ENCODE results near the gene DHRS7B. TPM values are rescaled to one million over a fixed set of nuclear protein-coding genes. Genes with fewer than 3 reads are reported as not detected.

DHRS7B gene
- polyA plus RNA-seq, 1 donor (not counting 4 experiments of a cell fraction or from before 2014, with no cell fraction given): 33.8 TPM

DNA sequence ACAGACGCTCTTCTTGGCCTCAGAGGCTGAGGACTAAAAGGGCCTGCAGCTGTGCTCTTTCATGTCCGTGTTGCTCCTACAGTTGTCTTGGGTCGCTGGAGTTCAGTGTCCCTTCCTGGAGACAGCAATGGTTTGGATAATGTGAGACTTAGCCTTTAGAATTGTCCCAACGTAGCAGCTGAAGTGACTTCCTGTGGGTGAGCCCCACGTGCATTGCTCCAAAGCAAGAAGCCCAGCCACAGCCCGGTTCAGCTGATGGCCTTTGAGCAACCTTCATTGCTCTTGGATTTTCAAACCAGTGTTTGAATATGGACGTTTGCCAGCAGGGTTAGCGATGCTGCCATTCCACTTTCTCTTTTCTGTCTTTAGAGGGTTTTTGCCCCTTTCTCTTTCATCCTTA is 67.5 kb downstream of the DHRS7B start:
- Histone ChIP-seq H3K79me2 (ENCODE audit: control insufficient read depth, insufficient read depth, low read length) (peaks cover 15% of the 10 kb centered on the region), H3K9me3 (ENCODE audit: control insufficient read depth, low read depth, low read length) (no peaks in the 10 kb centered on the region), H3K9ac (ENCODE audit: control insufficient read depth, extremely low read depth, insufficient read depth, low read length) (no peak overlapping the region), H3K4me2 (ENCODE audit: control insufficient read depth, extremely low read depth, insufficient read depth, low read depth, low read length) (peak overlapping the region; percentile 30), H3K9me1 (ENCODE audit: control insufficient read depth, extremely low read depth, insufficient read depth, low read length) (peaks cover 3% of the 10 kb centered on the region), H4K20me1 (ENCODE audit: control insufficient read depth, extremely low read depth, insufficient read depth, low read length) (peaks cover under 1% of the 10 kb centered on the region), H3K4me1 (ENCODE audit: control insufficient read depth, extremely low read depth, insufficient read depth, low read length) (peaks cover 23% of the 10 kb centered on the region), H2AFZ (ENCODE audit: control insufficient read depth, low read length) (no peak overlapping the region), H3K4me3 (ENCODE audit: control insufficient read depth in 2 of 3, extremely low read depth in 1 of 3, insufficient read depth in 2 of 3, low read depth in 1 of 3, low read length in 3 of 3) (no peak overlapping the region), H3K36me3 (ENCODE audit: control insufficient read depth in 2 of 2, extremely low read depth in 1 of 2, insufficient read depth in 2 of 2, low read length in 2 of 2) (peaks cover 17 to 34% of the 10 kb centered on the region in 2 experiments), H3K27ac (ENCODE audit: control insufficient read depth, insufficient read depth, low read length) (no peak overlapping the region), H3K27me3 (ENCODE audit: control insufficient read depth, extremely low read depth, insufficient read depth, low read length) (no peaks in the 10 kb centered on the region)
- no peak for DNase-seq (ENCODE audit: low read depth, low spot score)
- no peak for FAIRE-seq
- TF ChIP-seq EZH2 (IDR thresholded peaks at IDR 0.05; ENCODE audit: low read length): no peak
- TF ChIP-seq, protein P1, sequence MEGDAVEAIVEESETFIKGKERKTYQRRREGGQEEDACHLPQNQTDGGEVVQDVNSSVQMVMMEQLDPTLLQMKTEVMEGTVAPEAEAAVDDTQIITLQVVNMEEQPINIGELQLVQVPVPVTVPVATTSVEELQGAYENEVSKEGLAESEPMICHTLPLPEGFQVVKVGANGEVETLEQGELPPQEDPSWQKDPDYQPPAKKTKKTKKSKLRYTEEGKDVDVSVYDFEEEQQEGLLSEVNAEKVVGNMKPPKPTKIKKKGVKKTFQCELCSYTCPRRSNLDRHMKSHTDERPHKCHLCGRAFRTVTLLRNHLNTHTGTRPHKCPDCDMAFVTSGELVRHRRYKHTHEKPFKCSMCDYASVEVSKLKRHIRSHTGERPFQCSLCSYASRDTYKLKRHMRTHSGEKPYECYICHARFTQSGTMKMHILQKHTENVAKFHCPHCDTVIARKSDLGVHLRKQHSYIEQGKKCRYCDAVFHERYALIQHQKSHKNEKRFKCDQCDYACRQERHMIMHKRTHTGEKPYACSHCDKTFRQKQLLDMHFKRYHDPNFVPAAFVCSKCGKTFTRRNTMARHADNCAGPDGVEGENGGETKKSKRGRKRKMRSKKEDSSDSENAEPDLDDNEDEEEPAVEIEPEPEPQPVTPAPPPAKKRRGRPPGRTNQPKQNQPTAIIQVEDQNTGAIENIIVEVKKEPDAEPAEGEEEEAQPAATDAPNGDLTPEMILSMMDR (optimal IDR thresholded peaks at IDR 0.05 in 1 of 3, IDR thresholded peaks at IDR 0.05 in 1 of 3, conservative IDR thresholded peaks at IDR 0.05 in 1 of 3; ENCODE audit: extremely low read depth in 1 of 3, insufficient read depth in 2 of 3, low read length in 3 of 3): no peak
- dilution Hi-C loops (cut with MboI; ENCODE audit: extremely low pct_ligation_motif_present, low sequenced_read_pairs): no loop called here

- H3K79me2 ChIP-seq (ENCODE audit: control insufficient read depth, insufficient read depth, low read length): peaks cover 20% of the 10 kb centered on the region
- peaks cover 6% of the 10 kb centered on the region for H3K9me1 ChIP-seq (ENCODE audit: control insufficient read depth, extremely low read depth, insufficient read depth, low read length)
- H2AFZ ChIP-seq (ENCODE audit: control insufficient read depth, low read length): no peak overlapping the region
- DNase-seq (ENCODE audit: low read depth, low spot score) (no peak), FAIRE-seq (no peak)
- no peak overlapping the region for H3K4me3 ChIP-seq (ENCODE audit: control insufficient read depth in 2 of 3, extremely low read depth in 1 of 3, insufficient read depth in 2 of 3, low read depth in 1 of 3, low read length in 3 of 3)
- TF ChIP-seq, protein P1 (optimal IDR thresholded peaks at IDR 0.05 in 1 of 3, IDR thresholded peaks at IDR 0.05 in 1 of 3, conservative IDR thresholded peaks at IDR 0.05 in 1 of 3; ENCODE audit: extremely low read depth in 1 of 3, insufficient read depth in 2 of 3, low read length in 3 of 3): no peak
- no peak for TF ChIP-seq EZH2 (IDR thresholded peaks at IDR 0.05; ENCODE audit: low read length)
- dilution Hi-C loops (cut with MboI; ENCODE audit: extremely low pct_ligation_motif_present, low sequenced_read_pairs): no loop called here
- peaks cover 28% of the 10 kb centered on the region for H3K4me1 ChIP-seq (ENCODE audit: control insufficient read depth, extremely low read depth, insufficient read depth, low read length)
- peak overlapping the region; percentile 30 for H3K4me2 ChIP-seq (ENCODE audit: control insufficient read depth, extremely low read depth, insufficient read depth, low read depth, low read length)
- H3K9me3 ChIP-seq (ENCODE audit: control insufficient read depth, low read depth, low read length): no peaks in the 10 kb centered on the region
- peaks cover 5% of the 10 kb centered on the region for H4K20me1 ChIP-seq (ENCODE audit: control insufficient read depth, extremely low read depth, insufficient read depth, low read length)
- peaks cover 16 to 34% of the 10 kb centered on the region in 2 experiments for H3K36me3 ChIP-seq (ENCODE audit: control insufficient read depth in 2 of 2, extremely low read depth in 1 of 2, insufficient read depth in 2 of 2, low read length in 2 of 2)
- H3K9ac ChIP-seq (ENCODE audit: control insufficient read depth, extremely low read depth, insufficient read depth, low read length): no peak overlapping the region
- no peaks in the 10 kb centered on the region for H3K27me3 ChIP-seq (ENCODE audit: control insufficient read depth, extremely low read depth, insufficient read depth, low read length)
- no peak overlapping the region for H3K27ac ChIP-seq (ENCODE audit: control insufficient read depth, insufficient read depth, low read length)
These were observed 67.9 kb downstream of the DHRS7B start for GRCh38 chr17:21194703-21195102.
